HG03097 (cell line): ENCODE measurements around the gene RFPL2.

Source experiments
- ATAC-seq: cut with Tn5 transposase; IDR thresholded peaks from one replicate; pipeline ENCODE4 v1.9.1; 2021; ENCODE audit not compliant: unreplicated experiment, low FRiP score

RFPL2 gene

GRCh38 chr22:32204856-32205722, at the start of gene RFPL2:
TSS of gene RFPL2 (minus strand) at chr22:32205073. CDS start at chr22:32202451, 2,622 bp downstream.
- ATAC-seq, result no peak

DNA sequence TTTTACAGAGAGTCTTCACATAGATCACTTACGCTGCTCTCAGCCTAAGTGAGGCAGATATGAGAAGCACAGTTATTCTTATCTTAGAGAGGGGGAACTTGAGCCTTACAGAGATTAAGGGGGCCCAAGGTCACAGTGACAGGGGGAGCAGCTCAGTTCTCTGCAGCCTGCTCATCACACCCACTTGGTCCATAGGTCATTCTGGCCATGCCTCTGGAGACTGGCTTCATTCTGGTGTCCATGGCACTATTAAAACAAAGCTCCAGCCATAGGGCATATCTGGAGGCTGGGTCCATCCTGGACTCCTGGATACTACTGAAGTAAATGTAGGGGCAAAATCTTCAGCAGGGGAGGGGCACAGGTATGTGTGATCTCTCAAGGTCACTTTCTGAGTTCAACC, 44.4 kb upstream of the RFPL2 start:
- no peak for ATAC-seq

DNA sequence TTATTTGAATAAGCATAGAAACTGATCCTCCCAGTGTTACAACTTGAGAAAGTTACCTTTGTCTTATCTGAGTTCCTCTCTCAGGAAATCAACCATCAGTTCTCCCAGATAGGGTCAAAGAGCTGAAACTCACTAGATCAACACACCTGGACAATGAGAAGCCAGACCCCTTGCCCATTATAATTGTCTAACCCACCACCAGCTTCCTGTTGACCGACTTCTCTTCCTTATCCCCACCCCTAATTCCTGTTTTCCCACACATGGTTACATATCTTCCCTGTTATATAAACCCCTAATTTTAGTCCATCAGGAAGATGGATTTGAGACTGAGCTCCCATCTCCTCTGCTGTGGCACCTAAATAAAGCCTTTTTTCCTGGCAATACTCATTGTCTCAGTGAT, 43.4 kb upstream of the RFPL2 start:
- ATAC-seq, result no peak

DNA sequence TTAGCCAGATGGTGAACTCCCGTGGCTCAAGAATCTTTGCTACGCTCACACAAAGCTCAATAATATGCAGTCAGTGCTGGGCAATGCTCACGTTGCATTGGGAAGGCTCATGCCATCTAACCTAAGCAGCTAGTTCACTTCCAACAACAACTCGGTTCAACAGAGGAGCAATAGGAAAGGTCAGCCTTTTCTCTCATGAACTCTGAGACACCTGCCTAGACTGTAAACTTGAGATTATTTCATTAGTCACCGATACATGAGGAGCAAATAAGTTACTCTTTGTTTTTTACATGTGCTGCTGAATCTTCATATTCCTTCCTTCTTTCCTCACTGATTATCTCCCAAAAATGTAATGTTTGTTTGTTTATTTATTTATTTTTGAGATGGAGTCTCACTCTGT, 41.3 kb upstream of the RFPL2 start:
- ATAC-seq, result no peak

GRCh38 chr22:32245042-32245441, 40.2 kb upstream of the RFPL2 start:
- no peak for ATAC-seq

DNA sequence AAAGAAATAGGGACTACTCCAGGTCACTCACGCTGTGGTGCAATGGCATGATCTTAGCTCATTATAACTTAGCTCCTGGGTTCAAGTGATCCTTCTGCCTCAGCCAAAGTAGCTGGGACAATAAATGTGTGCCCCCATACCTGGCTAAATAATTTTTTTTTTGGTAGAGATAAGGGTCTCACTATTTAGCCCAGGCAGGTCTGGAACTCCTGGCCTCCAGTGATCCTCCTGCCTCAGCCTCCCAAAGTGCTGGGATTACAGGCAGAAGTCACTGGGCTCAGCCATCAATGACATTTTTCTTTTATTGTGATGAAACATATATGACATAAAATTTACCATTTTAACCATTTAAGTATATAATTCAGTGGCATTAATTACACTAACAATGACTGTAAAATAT, 39.7 kb upstream of the RFPL2 start:
- ATAC-seq, result no peak

- no peak for ATAC-seq
These were observed 35.6 kb upstream of the RFPL2 start for GRCh38 chr22:32240461-32240860.

DNA sequence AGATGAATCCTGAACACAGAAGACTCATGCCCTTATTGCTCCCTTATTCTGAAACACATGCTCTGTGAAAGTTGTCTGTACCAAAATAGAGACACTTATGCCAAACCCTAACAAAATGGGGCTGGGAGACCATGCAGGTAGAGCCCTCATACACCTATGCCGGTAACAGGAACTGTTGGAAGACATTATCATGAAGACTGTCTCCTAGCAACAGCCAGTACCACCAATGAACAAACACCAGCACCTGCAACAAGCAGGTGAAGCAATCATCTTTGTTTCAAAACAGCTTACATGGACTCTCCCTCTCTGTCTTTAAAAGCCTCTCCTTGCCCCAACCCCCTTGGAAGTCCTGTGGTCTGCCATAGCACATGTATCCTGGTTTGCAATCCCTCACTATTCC, 33.0 kb upstream of the RFPL2 start:
- ATAC-seq, result no peak

- ATAC-seq, result no peak
These were observed 32.1 kb upstream of the RFPL2 start for GRCh38 chr22:32236970-32237369.

- ATAC-seq, result no peak
These were observed 28.2 kb upstream of the RFPL2 start for GRCh38 chr22:32233091-32233490.

DNA sequence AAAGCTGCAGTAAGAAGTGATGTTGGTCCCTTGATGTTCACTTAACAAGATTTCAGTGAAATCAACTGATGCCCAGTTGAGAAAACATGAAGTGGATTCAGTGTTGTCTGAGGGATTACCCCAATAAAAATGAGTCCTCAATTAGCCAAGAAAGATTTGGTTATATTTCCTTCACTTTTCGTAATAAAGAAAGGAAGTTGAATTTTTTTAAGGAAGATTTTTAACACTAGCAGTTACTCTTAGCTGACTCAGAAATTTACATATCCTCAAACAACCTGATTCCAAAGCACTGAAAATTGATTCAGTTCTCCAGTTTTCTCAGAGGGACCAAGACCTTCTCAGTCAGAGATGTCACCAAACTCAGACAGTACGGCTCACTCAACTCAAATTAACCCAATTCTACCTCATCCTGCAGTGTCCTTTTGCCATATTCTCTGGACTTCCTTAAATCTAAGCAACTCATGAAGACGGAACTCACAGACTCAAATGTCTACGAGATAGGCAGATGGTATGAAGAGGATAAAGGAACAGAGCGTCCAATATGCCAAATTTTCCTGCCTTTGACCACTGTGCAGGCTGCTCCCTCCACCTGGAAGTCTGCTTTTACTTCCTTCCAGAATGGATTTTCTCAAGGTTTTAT, 27.4 kb upstream of the RFPL2 start:
- no peak for ATAC-seq

GRCh38 chr22:32226326-32227104, 21.6 kb upstream of the RFPL2 start:
- no peak for ATAC-seq

DNA sequence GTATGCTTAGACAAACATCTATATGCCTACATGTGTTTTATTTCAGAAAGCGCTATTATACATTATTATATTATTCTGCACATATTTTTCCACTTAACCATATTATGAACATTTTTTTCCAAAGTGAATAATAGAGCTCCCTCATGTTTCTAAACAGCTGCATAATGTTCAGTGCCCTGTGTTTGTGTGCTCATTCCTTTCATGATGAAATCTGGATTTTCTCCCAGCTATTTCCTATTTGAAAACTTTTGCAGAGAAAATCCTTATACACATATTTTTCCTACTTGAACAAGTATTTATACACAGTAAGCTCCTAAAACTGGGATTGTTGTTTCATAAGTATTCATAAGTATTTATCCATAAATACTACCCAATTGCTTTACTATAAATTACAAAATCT, 18.1 kb upstream of the RFPL2 start:
- no peak for ATAC-seq

- no peak for ATAC-seq
These were observed 14.2 kb upstream of the RFPL2 start for GRCh38 chr22:32219026-32219425.

GRCh38 chr22:32218470-32218869, 13.6 kb upstream of the RFPL2 start:
- no peak for ATAC-seq

DNA sequence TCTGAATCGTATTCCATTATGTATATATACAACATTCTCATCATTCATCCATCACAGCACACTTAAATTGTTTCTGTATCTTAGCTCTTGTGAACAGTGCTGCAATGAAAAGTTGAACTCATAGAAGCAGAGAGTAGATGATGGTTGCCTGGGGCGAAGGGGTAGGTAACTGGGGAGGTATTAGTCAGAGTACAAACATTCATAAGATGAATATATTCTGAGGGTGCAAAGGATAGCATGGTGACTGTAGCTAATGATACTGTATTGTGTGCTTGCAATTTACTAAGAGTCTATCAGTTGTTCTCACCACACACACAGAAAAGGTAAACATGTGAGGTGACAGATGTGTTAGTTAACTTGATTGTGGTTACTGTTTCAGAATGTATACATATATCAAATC, 12.6 kb upstream of the RFPL2 start:
- ATAC-seq, result no peak

GRCh38 chr22:32216911-32217310, 12.0 kb upstream of the RFPL2 start:
- ATAC-seq, result no peak

DNA sequence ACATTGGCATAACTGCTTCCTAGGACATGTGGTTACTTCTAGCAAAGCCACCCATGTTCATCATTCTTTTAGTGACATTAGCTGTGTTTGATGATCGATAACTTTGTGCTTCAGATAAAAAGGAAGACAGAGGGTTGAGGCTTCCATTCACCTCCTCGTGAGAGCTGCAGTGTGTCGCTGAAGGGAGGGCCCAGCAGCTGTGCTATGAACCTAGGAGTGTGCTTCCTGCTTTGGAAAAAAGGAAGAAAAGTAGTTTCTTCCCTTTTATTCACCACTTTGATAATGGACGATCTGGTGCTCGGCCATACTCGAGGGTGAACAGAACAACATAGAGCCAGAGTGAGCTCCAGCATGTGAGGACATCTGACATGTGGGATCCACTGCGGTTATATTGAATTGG, 6.1 kb upstream of the RFPL2 start:
- ATAC-seq, result no peak

DNA sequence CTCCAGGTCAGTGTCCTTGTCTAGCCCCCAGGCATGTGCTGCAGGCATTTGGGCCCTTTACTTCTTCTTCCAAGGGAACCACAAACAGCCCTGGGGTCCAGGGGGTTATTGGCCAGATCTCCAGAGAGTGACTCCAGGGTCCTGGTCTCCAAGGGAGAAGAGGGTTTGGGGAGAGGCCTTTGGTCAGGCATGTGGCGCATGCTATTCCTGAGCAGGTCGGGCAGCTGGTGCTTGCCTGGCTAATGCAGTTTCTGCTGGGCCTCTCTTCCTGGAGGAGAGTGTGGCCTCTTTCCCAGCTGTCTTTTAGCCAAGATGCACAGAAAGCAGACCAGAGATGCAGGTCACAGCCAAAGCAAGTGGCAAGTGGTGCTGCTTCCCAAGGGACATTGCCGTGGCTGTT, 3.8 kb upstream of the RFPL2 start:
- no peak for ATAC-seq

GRCh38 chr22:32207971-32208480, 3.2 kb upstream of the RFPL2 start:
- no peak for ATAC-seq
